IPS-NIHi11 (cell line): ENCODE data around the gene PSG3.
"Not testable (repeated sequence)": the region's sequence is repeated elsewhere in the genome, so short reads cannot be mapped to it uniquely, and the experiment has no call there.

Experiments used
- DNase-seq: peaks from one replicate; pipeline ENCODE4 v3.0.0; 2012; ENCODE audit warnings: mixed read lengths, low spot score

Gene PSG3

GRCh38 chr19:42740381-42740780 is at the start of gene PSG3:
PSG3 (minus strand) TSS chr19:42740481; CDS start chr19:42740384, 97 bp downstream.
- DNase-seq, result not testable (repeated sequence)

GRCh38 chr19:42788766-42789165 is 48.5 kb upstream of the PSG3 start:
- DNase-seq, result not testable (repeated sequence)

- not testable (repeated sequence) for DNase-seq
Measured at GRCh38 chr19:42787766-42788165, 47.5 kb upstream of the PSG3 start.

GRCh38 chr19:42776750-42777612 is 36.7 kb upstream of the PSG3 start:
- DNase-seq, result not testable (repeated sequence)

GRCh38 chr19:42774510-42775158 is 34.4 kb upstream of the PSG3 start:
- DNase-seq, result not testable (repeated sequence)

GRCh38 chr19:42767319-42767718 is 27.0 kb upstream of the PSG3 start:
- not testable (repeated sequence) for DNase-seq

GRCh38 chr19:42766871-42767270 is 26.6 kb upstream of the PSG3 start:
- not testable (repeated sequence) for DNase-seq

- DNase-seq, result no peak
Measured at GRCh38 chr19:42764836-42765235, 24.6 kb upstream of the PSG3 start.

- no peak for DNase-seq
Measured at GRCh38 chr19:42762789-42763188, 22.5 kb upstream of the PSG3 start.

GRCh38 chr19:42761924-42762295 is 21.6 kb upstream of the PSG3 start:
- not testable (repeated sequence) for DNase-seq

GRCh38 chr19:42760954-42761923 is 21.0 kb upstream of the PSG3 start:
- not testable (repeated sequence) for DNase-seq

- DNase-seq, result not testable (repeated sequence)
Measured at GRCh38 chr19:42758667-42759066, 18.4 kb upstream of the PSG3 start.

- DNase-seq, result not testable (repeated sequence)
Measured at GRCh38 chr19:42752246-42752645, 12.0 kb upstream of the PSG3 start.

- not testable (repeated sequence) for DNase-seq
Measured at GRCh38 chr19:42741726-42742607, 1.7 kb upstream of the PSG3 start.

- not testable (repeated sequence) for DNase-seq
Measured at GRCh38 chr19:42737581-42738011, 2.7 kb downstream of the PSG3 start.

- not testable (repeated sequence) for DNase-seq
Measured at GRCh38 chr19:42728341-42728740, 11.9 kb downstream of the PSG3 start.

GRCh38 chr19:42714000-42714399 is 26.3 kb downstream of the PSG3 start:
- not testable (repeated sequence) for DNase-seq

- DNase-seq, result not testable (repeated sequence)
Measured at GRCh38 chr19:42712753-42713152, 27.5 kb downstream of the PSG3 start.

GRCh38 chr19:42710986-42711385 is 29.3 kb downstream of the PSG3 start:
- not testable (repeated sequence) for DNase-seq

GRCh38 chr19:42697884-42698283 is 42.4 kb downstream of the PSG3 start:
- DNase-seq, result no peak
